Neutrophil (primary cell): ENCODE data around the gene FNBP1.

Experiments
- H3K27ac ChIP-seq: fragments of 200-600 bp; sonication (generic); 2 replicates; pipeline ENCODE4 v1.5.1; 2016; ENCODE audit warnings: mild to moderate bottlenecking, moderate library complexity
- H3K27me3 ChIP-seq: fragments of 200-600 bp; sonication (generic); 2 replicates; pipeline ENCODE4 v1.6.0; 2016; ENCODE audit warnings: mild to moderate bottlenecking
- H3K36me3 ChIP-seq: fragments of 200-600 bp; sonication (generic); 2 replicates; pipeline ENCODE4 v1.5.1; 2017
- H3K4me1 ChIP-seq, 2 experiments: fragments of 200-600 bp in 1 of 2; sonication (generic) in 1 of 2; 1 replicate in 1 of 2; 2 replicates in 1 of 2; pipeline versions ENCODE4 v1.5.1 to v1.6.1; 2013 to 2016; ENCODE audit warnings: low read depth in 1 of 2, low read length in 1 of 2, mild to moderate bottlenecking in 1 of 2, moderate library complexity in 1 of 2; ENCODE audit not compliant: control insufficient read depth in 1 of 2, insufficient read depth in 1 of 2
- H3K4me3 ChIP-seq, 2 experiments: fragments of 200-600 bp in 1 of 2; sonication (generic) in 1 of 2; 1 replicate in 1 of 2; 2 replicates in 1 of 2; pipeline ENCODE4 v1.5.1; 2013 to 2016; ENCODE audit warnings: low read depth in 1 of 2, low read length in 1 of 2, mild to moderate bottlenecking in 1 of 2, moderate library complexity in 1 of 2
- H3K9me3 ChIP-seq: fragments of 200-600 bp; sonication (generic); 2 replicates; pipeline ENCODE4 v1.5.1; 2016
- TF ChIP-seq, protein P1 (sequence below): fragments of 200-600 bp; sonication (generic); IDR thresholded peaks from 2 replicates; pipeline ENCODE4 v1.5.1; 2016; ENCODE audit warnings: antibody characterized with exemption

The FNBP1 gene

DNA sequence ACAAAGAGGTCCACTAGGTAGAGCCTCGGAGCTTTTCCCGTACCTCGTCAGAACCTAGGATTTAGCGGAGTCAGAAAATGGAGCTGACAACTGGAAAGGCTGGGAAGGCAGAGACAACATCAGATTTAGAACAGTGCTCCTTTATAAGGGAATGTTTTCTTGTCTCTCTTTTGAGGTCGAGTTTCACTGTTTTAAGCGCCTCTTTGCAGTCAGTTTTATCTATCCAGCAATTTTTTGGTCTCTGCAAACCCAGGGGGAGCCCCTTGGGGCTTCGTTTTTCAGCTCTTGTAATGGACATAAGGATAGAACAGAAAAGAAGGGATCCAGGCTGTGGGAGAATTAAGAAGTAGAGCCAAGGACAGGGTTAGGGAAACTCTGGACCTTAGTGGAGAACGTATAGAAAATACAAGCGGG, 80.5 kb downstream of the FNBP1 start:
- TF ChIP-seq, protein P1, sequence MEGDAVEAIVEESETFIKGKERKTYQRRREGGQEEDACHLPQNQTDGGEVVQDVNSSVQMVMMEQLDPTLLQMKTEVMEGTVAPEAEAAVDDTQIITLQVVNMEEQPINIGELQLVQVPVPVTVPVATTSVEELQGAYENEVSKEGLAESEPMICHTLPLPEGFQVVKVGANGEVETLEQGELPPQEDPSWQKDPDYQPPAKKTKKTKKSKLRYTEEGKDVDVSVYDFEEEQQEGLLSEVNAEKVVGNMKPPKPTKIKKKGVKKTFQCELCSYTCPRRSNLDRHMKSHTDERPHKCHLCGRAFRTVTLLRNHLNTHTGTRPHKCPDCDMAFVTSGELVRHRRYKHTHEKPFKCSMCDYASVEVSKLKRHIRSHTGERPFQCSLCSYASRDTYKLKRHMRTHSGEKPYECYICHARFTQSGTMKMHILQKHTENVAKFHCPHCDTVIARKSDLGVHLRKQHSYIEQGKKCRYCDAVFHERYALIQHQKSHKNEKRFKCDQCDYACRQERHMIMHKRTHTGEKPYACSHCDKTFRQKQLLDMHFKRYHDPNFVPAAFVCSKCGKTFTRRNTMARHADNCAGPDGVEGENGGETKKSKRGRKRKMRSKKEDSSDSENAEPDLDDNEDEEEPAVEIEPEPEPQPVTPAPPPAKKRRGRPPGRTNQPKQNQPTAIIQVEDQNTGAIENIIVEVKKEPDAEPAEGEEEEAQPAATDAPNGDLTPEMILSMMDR: no peak
- Histone ChIP-seq H3K36me3 (peaks cover 10% of the 10 kb centered on the region), H3K9me3 (no peaks in the 10 kb centered on the region), H3K4me3 (peak overlapping the region; percentile 58 to 63), H3K4me1 (peaks cover 34 to 35% of the 10 kb centered on the region in 2 experiments), H3K27me3 (no peaks in the 10 kb centered on the region), H3K27ac (peak overlapping the region; percentile 90)

DNA sequence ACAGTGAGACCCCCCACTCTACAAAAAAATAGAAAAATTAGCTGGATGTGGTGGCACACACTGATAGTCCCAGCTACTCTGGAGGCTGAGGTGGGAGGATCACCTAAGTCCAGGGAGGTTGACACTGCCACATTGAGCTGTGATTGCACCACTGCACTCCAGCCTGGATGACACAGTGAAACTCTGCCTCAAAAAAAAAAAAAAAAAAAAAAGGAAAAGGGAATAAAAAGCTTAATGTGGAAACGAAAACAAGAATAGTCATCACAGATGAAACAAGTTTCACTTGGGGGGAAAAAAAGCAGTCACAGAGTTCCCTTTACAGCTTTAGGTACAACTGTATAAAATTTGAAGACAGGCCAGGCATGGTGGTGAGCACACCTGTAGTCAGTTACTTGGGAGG, 84.2 kb downstream of the FNBP1 start:
- peaks cover 20% of the 10 kb centered on the region for H3K36me3 ChIP-seq
- H3K4me3 ChIP-seq: no peak overlapping the region
- no peaks in the 10 kb centered on the region for H3K27me3 ChIP-seq
- no peak overlapping the region for H3K27ac ChIP-seq
- H3K4me1 ChIP-seq: peaks cover 30 to 46% of the 10 kb centered on the region in 2 experiments
- H3K9me3 ChIP-seq: no peaks in the 10 kb centered on the region
- TF ChIP-seq, protein P1: no peak

DNA sequence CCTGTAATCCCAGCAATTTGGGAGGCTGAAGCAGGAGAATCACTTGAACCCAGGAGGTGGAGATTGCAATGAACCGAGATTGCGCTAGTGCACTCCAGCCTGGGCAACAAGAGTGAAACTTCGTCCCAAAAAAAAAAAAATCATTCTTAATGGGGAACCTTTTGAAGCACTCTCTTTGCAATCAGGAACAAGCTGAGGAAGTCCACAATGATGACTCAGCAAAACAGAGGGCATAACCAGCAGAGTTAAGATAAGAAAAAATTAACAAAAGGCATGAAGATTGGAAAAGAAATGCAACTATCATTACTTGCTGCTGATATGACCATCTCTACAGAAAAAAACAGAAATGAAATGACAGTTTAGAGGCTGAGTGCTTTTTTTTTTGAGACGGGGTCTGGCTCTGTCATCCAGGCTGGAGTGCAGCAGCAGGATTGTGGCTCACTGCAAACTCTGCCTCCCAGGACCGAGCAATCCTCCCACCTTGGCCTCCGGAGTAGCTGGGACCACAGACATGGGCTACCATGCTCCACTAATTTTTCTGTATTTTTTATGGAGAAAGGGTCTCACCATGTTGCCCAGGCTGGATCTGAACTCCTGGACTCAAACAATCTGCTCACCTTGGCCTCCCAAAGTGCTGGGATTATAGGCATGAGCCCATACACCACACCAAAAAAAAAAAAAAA, 88.0 kb downstream of the FNBP1 start:
- Histone ChIP-seq H3K4me1 (peaks cover 12 to 22% of the 10 kb centered on the region in 2 experiments), H3K4me3 (peak overlapping the region; percentile 50 to 59), H3K27me3 (no peaks in the 10 kb centered on the region), H3K36me3 (peaks cover 34% of the 10 kb centered on the region), H3K27ac (peak overlapping the region; percentile 90), H3K9me3 (no peaks in the 10 kb centered on the region)
- TF ChIP-seq, protein P1: peak; percentile 12

DNA sequence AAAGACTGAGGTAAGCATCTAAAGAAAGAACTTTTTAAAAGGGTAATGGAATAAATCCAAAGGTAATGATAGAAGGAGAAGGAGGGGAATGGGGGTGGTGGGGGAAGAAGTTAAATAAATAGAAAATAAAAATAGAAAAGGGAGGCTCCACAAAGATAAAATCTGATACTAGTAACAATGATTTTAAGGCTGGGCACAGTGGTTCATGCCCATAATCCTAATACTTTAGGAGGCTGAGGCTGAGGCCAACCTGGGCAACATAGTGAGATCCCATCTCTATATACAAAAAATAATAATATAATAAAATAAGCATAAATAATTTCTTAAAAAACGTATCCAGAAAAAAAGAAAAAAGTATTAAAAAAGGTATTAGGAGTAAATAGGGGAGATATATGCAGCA, 89.3 kb downstream of the FNBP1 start:
- H3K36me3 ChIP-seq: peaks cover 34% of the 10 kb centered on the region
- H3K4me1 ChIP-seq: peaks cover 12 to 22% of the 10 kb centered on the region in 2 experiments
- TF ChIP-seq, protein P1: no peak
- no peaks in the 10 kb centered on the region for H3K27me3 ChIP-seq
- H3K9me3 ChIP-seq: no peaks in the 10 kb centered on the region
- peak overlapping the region; percentile 90 for H3K27ac ChIP-seq
- H3K4me3 ChIP-seq: no peak overlapping the region

DNA sequence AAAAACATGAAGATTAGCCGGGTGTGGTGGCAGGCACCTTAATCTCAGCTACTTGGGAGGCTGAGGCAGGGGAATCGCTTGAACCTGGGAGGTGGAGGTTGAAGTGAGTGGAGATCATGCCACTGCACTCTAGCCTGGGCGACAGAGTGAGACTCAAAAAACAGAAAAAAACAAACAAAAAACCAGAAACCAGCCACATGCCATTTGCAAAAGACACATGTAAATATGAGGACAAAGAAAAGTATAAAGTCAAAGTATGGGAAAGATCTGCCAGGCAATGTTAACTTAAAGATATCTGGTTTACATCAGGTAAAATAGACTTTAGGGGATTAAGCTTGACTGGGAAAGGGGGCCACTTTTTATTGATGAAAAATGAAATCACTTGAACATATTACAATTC, 90.7 kb downstream of the FNBP1 start:
- H3K9me3 ChIP-seq: no peaks in the 10 kb centered on the region
- peak overlapping the region; percentile 7 for H3K27ac ChIP-seq
- H3K36me3 ChIP-seq: peaks cover 29% of the 10 kb centered on the region
- TF ChIP-seq, protein P1: no peak
- peaks cover 17 to 25% of the 10 kb centered on the region in 2 experiments for H3K4me1 ChIP-seq
- no peak overlapping the region for H3K4me3 ChIP-seq
- H3K27me3 ChIP-seq: no peaks in the 10 kb centered on the region
